Measurements from ENCODE around the gene DESI1.

GRCh38 chr22:41585898-41586297 is 34.9 kb downstream of the DESI1 start:
- TF ChIP-seq CTCF (IDR thresholded peaks at IDR 0.05; ENCODE audit: insufficient read depth, low read length, poor library complexity, severe bottlenecking) (no peak), EZH2phosphoT487 (conservative IDR thresholded peaks at IDR 0.05; ENCODE audit: low read length) (no peak)
